Chondrocyte (in vitro differentiated cells): ENCODE data around the gene PRKAG1. TPM values are rescaled to one million over a fixed set of nuclear protein-coding genes. Genes with fewer than 3 reads are reported as not detected.
A peak's percentile ranks its signal among the peaks of the same experiment; 100 is the strongest.

Experiments used
- DNase-seq: peaks from one replicate; pipeline ENCODE4 v3.0.0; 2021; ENCODE audit warnings: mixed read lengths, low spot score
- H3K27ac Mint-ChIP-seq: one replicate; pipeline ENCODE4 v1.8.0; 2021; ENCODE audit warnings: mild to moderate bottlenecking, moderate library complexity, mixed read lengths; ENCODE audit not compliant: unreplicated experiment
- H3K27me3 Mint-ChIP-seq: 2 replicates; pipeline ENCODE4 v1.8.0; 2021; ENCODE audit warnings: low read depth, mixed read lengths
- H3K36me3 Mint-ChIP-seq: 2 replicates; pipeline ENCODE4 v1.8.0; 2021; ENCODE audit warnings: low read depth, mixed read lengths
- H3K4me1 Mint-ChIP-seq: 2 replicates; pipeline ENCODE4 v1.8.0; 2021; ENCODE audit warnings: low read depth, mild to moderate bottlenecking, mixed read lengths
- H3K4me3 Mint-ChIP-seq: one replicate; pipeline ENCODE4 v1.8.0; 2021; ENCODE audit warnings: mild to moderate bottlenecking, moderate library complexity, mixed read lengths; ENCODE audit not compliant: unreplicated experiment
- H3K9me3 Mint-ChIP-seq: 2 replicates; pipeline ENCODE4 v1.8.0; 2021; ENCODE audit warnings: low read depth, mixed read lengths
- CTCF ChIP-seq: fragments of 200-600 bp; sonication (generic); IDR thresholded peaks from 2 replicates; pipeline ENCODE4 v1.5.0; 2021; ENCODE audit warnings: antibody characterized with exemption, mild to moderate bottlenecking, moderate library complexity
- total RNA-seq: library from RNA; stranded (reverse); gene quantifications from 3 replicates; pipeline ENCODE4 v1.2.1, GENCODE V29; 2021

Gene PRKAG1
- total RNA-seq, 1 donor from 2014 or later = 61.7 TPM

- H3K4me1 Mint-ChIP-seq = no peaks in the 10 kb centered on the region
- peak; percentile 44 for DNase-seq
- no peaks in the 10 kb centered on the region for H3K9me3 Mint-ChIP-seq
- H3K27ac Mint-ChIP-seq = no peak overlapping the region
- H3K4me3 Mint-ChIP-seq = no peak overlapping the region
- no peak for TF ChIP-seq CTCF
- H3K27me3 Mint-ChIP-seq = no peaks in the 10 kb centered on the region
- peaks cover 28% of the 10 kb centered on the region for H3K36me3 Mint-ChIP-seq
Observed at GRCh38 chr12:49033611-49034285, 15.2 kb upstream of the PRKAG1 start.

GRCh38 chr12:49032679-49033447, 14.3 kb upstream of the PRKAG1 start:
- Mint-ChIP-seq H3K4me3 (no peak overlapping the region), H3K9me3 (no peaks in the 10 kb centered on the region), H3K36me3 (peaks cover 28% of the 10 kb centered on the region)

GRCh38 chr12:49032276-49032675, 13.7 kb upstream of the PRKAG1 start:
- DNase-seq = no peak
- Mint-ChIP-seq H3K27me3 (no peaks in the 10 kb centered on the region), H3K4me1 (no peaks in the 10 kb centered on the region), H3K4me3 (no peak overlapping the region), H3K36me3 (peaks cover 30% of the 10 kb centered on the region), H3K27ac (no peak overlapping the region), H3K9me3 (no peaks in the 10 kb centered on the region)
- TF ChIP-seq CTCF = no peak

More at GRCh38 chr12:49032679-49033447, 14.3 kb upstream of the PRKAG1 start:
- H3K27ac Mint-ChIP-seq = no peak overlapping the region
- no peaks in the 10 kb centered on the region for H3K27me3 Mint-ChIP-seq
- DNase-seq = no peak
- H3K4me1 Mint-ChIP-seq = no peaks in the 10 kb centered on the region
- no peak for TF ChIP-seq CTCF

GRCh38 chr12:49031573-49032161, 13.1 kb upstream of the PRKAG1 start:
- Mint-ChIP-seq H3K27ac (no peak overlapping the region), H3K4me1 (no peaks in the 10 kb centered on the region), H3K36me3 (peaks cover 30% of the 10 kb centered on the region), H3K4me3 (no peak overlapping the region), H3K9me3 (no peaks in the 10 kb centered on the region), H3K27me3 (no peaks in the 10 kb centered on the region)
- DNase-seq = peak; percentile 81
- TF ChIP-seq CTCF = no peak
